ENCODE results near the gene KRT14. TPM values are rescaled to one million over a fixed set of nuclear protein-coding genes. Genes with fewer than 3 reads are reported as not detected.

KRT14 gene
- total and polyA plus RNA-seq, 2 of the 4 experiments (the other 2 are of a cell fraction) = not detected

DNA sequence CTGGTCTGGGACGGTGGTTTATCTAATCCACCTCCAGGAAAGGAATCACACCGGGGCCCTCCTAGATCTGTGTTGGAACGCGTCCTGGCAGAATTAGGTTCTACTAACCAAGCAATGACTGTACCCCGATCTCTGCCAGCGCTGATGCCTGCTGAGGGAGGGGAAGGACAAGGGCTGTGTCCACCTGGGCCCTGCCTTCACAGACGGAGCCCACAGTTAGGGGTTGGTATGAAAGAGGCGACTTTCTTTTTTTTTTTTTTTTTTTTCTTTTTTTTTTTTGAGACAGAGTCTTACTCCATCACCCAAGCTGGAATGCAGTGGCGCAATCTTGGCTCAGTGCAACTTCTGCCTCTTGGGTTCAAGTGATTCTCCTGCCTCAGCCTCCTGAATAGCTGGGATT is 48.7 kb downstream of the KRT14 start:
- ATAC-seq (ENCODE audit: low read depth) (no peak), DNase-seq (peak; percentile 20)
- peak overlapping the region; percentile 70 for H4K91ac ChIP-seq (ENCODE audit: insufficient read depth, low read depth, low read length)
- peak overlapping the region; percentile 62 to 75; a peak in 2 of 4 replicates for H4K8ac ChIP-seq (ENCODE audit: low read depth in 2 of 2, low read length in 2 of 2)
- in situ Hi-C loops (cut with MboI; ENCODE audit: low sequenced_read_pairs) (no loop called here), intact Hi-C loops (cut with micrococcal nuclease) (no loop called here), dilution Hi-C loops (cut with HindIII; ENCODE audit: low sequenced_read_pairs, unreplicated experiment) (no loop called here)
- H3K9me1 ChIP-seq (ENCODE audit: insufficient read depth, low read length) = peaks cover 11% of the 10 kb centered on the region
- no peak overlapping the region for H3K27ac ChIP-seq (ENCODE audit: insufficient read depth, low read length)
- H3K4me3 ChIP-seq (ENCODE audit: insufficient read depth, low read depth, low read length) = no peak overlapping the region
- H3K9me3 ChIP-seq (ENCODE audit: control insufficient read depth, insufficient read depth, low read length) = no peaks in the 10 kb centered on the region
- no peaks in the 10 kb centered on the region for H3K36me3 ChIP-seq (ENCODE audit: control insufficient read depth, insufficient read depth, low read length)
- H4K20me1 ChIP-seq (ENCODE audit: insufficient read depth, low read length) = no peaks in the 10 kb centered on the region
- H2BK20ac ChIP-seq (ENCODE audit: low read depth, low read length) = peak overlapping the region; percentile 70
- peak overlapping the region; percentile 32; the same call in 2 of the 3 replicates for H2BK15ac ChIP-seq (ENCODE audit: low read depth, low read length)
- no peak overlapping the region for H3K9ac ChIP-seq (ENCODE audit: low read depth, low read length)
- H3K23ac ChIP-seq (ENCODE audit: low read depth, low read length) = peak overlapping the region; percentile 5; the same call in 1 of the 2 replicates
- peak overlapping the region; percentile 64 for H4K5ac ChIP-seq (ENCODE audit: low read depth, low read length)
- peak overlapping the region; percentile 58 for H2BK120ac ChIP-seq (ENCODE audit: low read depth, low read length)
- CTCF ChIA-PET = interaction anchor here (1.6 kb wide), 1 partner anchor 10 kb away, joined by 7 read pairs; no protein-coding TSS in a partner anchor
- peak overlapping the region; percentile 48 for H2AFZ ChIP-seq (replicated peaks; ENCODE audit: low read length, poor library complexity)
- H3K14ac ChIP-seq (replicated peaks; ENCODE audit: low read depth, low read length) = peak overlapping the region; percentile 10; the same call in 1 of the 2 replicates
- H3K4me1 ChIP-seq (ENCODE audit: control insufficient read depth, insufficient read depth, low read length) = peaks cover 16% of the 10 kb centered on the region
- H3K79me1 ChIP-seq (ENCODE audit: low read depth in 1 of 2, low read length in 2 of 2) = no peaks in the 10 kb centered on the region
- H2AK9ac ChIP-seq (replicated peaks; ENCODE audit: low read depth, low read length, poor library complexity) = peak overlapping the region; percentile 77
- BruUV-seq (replicated peaks) = no TSS peak
- H3K27me3 ChIP-seq (ENCODE audit: control insufficient read depth, insufficient read depth, low read length) = no peaks in the 10 kb centered on the region
- H3K4ac ChIP-seq (ENCODE audit: low read depth, low read length) = peak overlapping the region; percentile 83
- H3K4me2 ChIP-seq (ENCODE audit: low read depth, low read length) = no peak overlapping the region
- H3K56ac ChIP-seq (ENCODE audit: extremely low read depth, insufficient read depth, low read length) = no peak overlapping the region
- peak overlapping the region; percentile 24; the same call in 1 of the 2 replicates for H3K18ac ChIP-seq (ENCODE audit: low read depth, low read length)
- peak; percentile 60; the same call in 1 of the 2 replicates for TF ChIP-seq CEBPB (IDR thresholded peaks at IDR 0.05; ENCODE audit: low read depth, low read length)
- no peak for TF ChIP-seq RFX5 (IDR thresholded peaks at IDR 0.05; ENCODE audit: low read depth, low read length)
- peak overlapping the region; percentile 92 for H2AK5ac ChIP-seq (ENCODE audit: low read depth, low read length)
- POLR2A ChIA-PET (ENCODE audit: unreplicated experiment) = no interaction called here
- no peak overlapping the region for H2BK5ac ChIP-seq (ENCODE audit: low read depth, low read length, poor library complexity, severe bottlenecking)
- WGBS, 2 experiments (ENCODE audit: extremely low coverage in 2 of 2, insufficient read length in 1 of 2) = no CpG with 5 or more reads among the region's 9 CpGs

All from IMR-90 (cell line).